WERI-Rb-1 (cell line): Measurements from ENCODE around the gene ADH5.
"Not testable (repeated sequence)": the region's sequence is repeated elsewhere in the genome, so short reads cannot be mapped to it uniquely, and the experiment has no call there.

Experiments
- DNase-seq: peaks from one replicate; pipeline ENCODE4 v3.0.0-alpha.2; 2020
- H3K27ac ChIP-seq: fragments of 250-450 bp; sonication (Bioruptor Pico); 2 replicates; pipeline ENCODE4 v1.5.1; 2020; ENCODE audit warnings: mild to moderate bottlenecking, moderate library complexity
- H3K27me3 ChIP-seq: fragments of 250-450 bp; sonication (Bioruptor Pico); 2 replicates; pipeline ENCODE4 v1.5.1; 2021; ENCODE audit warnings: mild to moderate bottlenecking, low read depth, moderate library complexity; ENCODE audit not compliant: insufficient read depth, severe bottlenecking
- H3K36me3 ChIP-seq: fragments of 250-450 bp; sonication (Bioruptor Pico); 2 replicates; pipeline ENCODE4 v1.5.1; 2020; ENCODE audit warnings: mild to moderate bottlenecking, moderate library complexity
- H3K4me3 ChIP-seq: 2 replicates; pipeline ENCODE4 v1.5.1; 2011; ENCODE audit warnings: low read depth, mild to moderate bottlenecking, control low read depth, low read length
- H3K9me3 ChIP-seq: fragments of 250-450 bp; sonication (Bioruptor Pico); 2 replicates; pipeline ENCODE4 v1.5.1; 2021; ENCODE audit warnings: mild to moderate bottlenecking, moderate library complexity; ENCODE audit not compliant: severe bottlenecking
- CTCF ChIP-seq: IDR thresholded peaks from 2 replicates; pipeline ENCODE4 v1.5.1; 2011; ENCODE audit warnings: low read depth, mild to moderate bottlenecking, control low read depth, inconsistent platforms, low read length

ADH5 gene

GRCh38 chr4:99126376-99126775, 37.8 kb upstream of the ADH5 start:
- Histone ChIP-seq H3K27me3 (no peaks in the 10 kb centered on the region), H3K9me3 (no peaks in the 10 kb centered on the region), H3K36me3 (no peaks in the 10 kb centered on the region), H3K4me3 (no peak overlapping the region), H3K27ac (no peak overlapping the region)
- DNase-seq = no peak
- TF ChIP-seq CTCF = no peak

- Histone ChIP-seq H3K9me3 (no peaks in the 10 kb centered on the region), H3K27me3 (no peaks in the 10 kb centered on the region), H3K36me3 (no peaks in the 10 kb centered on the region), H3K27ac (no peak overlapping the region), H3K4me3 (no peak overlapping the region)
- no peak for TF ChIP-seq CTCF
- no peak for DNase-seq
Observed at GRCh38 chr4:99121008-99121407, 32.4 kb upstream of the ADH5 start.

GRCh38 chr4:99120501-99120900, 31.9 kb upstream of the ADH5 start:
- Histone ChIP-seq H3K9me3 (no peaks in the 10 kb centered on the region), H3K36me3 (no peaks in the 10 kb centered on the region), H3K27me3 (no peaks in the 10 kb centered on the region), H3K27ac (no peak overlapping the region), H3K4me3 (no peak overlapping the region)
- no peak for TF ChIP-seq CTCF
- DNase-seq = no peak

GRCh38 chr4:99117876-99118693, 29.5 kb upstream of the ADH5 start:
- Histone ChIP-seq H3K9me3 (no peaks in the 10 kb centered on the region), H3K27ac (no peak overlapping the region), H3K27me3 (no peaks in the 10 kb centered on the region), H3K36me3 (no peaks in the 10 kb centered on the region), H3K4me3 (no peak overlapping the region)
- no peak for TF ChIP-seq CTCF
- no peak for DNase-seq

GRCh38 chr4:99117122-99117841, 28.7 kb upstream of the ADH5 start:
- not testable (repeated sequence) for H3K27me3 ChIP-seq, DNase-seq, H3K9me3 ChIP-seq, H3K36me3 ChIP-seq, H3K4me3 ChIP-seq, H3K27ac ChIP-seq

GRCh38 chr4:99109286-99109685, 20.7 kb upstream of the ADH5 start:
- H3K27ac ChIP-seq = not testable (repeated sequence)

More at GRCh38 chr4:99109286-99109685, 20.7 kb upstream of the ADH5 start:
- H3K27me3 ChIP-seq, H3K4me3 ChIP-seq, H3K36me3 ChIP-seq, H3K9me3 ChIP-seq, DNase-seq: not testable (repeated sequence)
